ENCODE measurements around the gene THAP11. TPM values are rescaled to one million over a fixed set of nuclear protein-coding genes. Genes with fewer than 3 reads are reported as not detected.
A peak's percentile ranks its signal among the peaks of the same experiment; 100 is the strongest.

Gene THAP11
- total and polyA plus RNA-seq, 2 of the 4 experiments (the other 2 are of a cell fraction), result 13.3 to 14.5 TPM

DNA sequence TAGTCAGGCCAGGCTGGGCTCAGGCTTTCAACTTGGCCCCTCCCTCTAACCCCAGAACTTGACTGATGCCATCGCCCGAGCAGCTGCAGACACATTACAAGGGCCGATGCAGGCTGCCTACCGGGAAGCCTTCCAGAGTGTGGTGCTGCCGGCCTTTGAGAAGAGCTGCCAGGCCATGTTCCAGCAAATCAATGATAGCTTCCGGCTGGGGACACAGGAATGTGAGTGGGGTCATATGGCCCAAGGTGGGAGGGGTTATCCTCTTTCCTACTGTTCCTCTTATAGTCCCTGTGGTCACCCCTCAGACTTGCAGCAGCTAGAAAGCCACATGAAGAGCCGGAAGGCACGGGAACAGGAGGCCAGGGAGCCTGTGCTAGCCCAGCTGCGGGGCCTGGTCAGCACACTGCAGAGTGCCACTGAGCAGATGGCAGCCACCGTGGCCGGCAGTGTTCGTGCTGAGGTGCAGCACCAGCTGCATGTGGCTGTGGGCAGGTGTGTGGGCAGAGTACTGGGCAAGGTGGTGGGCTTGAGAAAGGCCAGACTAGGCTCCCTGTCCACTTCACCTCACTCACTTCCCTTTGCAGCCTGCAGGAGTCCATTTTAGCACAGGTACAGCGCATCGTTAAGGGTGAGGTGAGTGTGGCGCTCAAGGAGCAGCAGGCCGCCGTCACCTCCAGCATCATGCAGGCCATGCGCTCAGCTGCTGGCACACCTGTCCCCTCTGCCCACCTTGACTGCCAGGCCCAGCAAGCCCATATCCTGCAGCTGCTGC, 40.4 kb downstream of the THAP11 start (continued):
- TF ChIP-seq MAFK (IDR thresholded peaks at IDR 0.05; ENCODE audit: low read depth, low read length), result no peak

- no peak overlapping the region for H3K27ac ChIP-seq (ENCODE audit: insufficient read depth, low read length)
- peak overlapping the region; percentile 45 for H2AK9ac ChIP-seq (replicated peaks; ENCODE audit: low read depth, low read length, poor library complexity)
- H4K91ac ChIP-seq (ENCODE audit: insufficient read depth, low read depth, low read length), result no peak overlapping the region
- no peak overlapping the region for H3K4me2 ChIP-seq (ENCODE audit: low read depth, low read length)
- H2AFZ ChIP-seq (replicated peaks; ENCODE audit: low read length, poor library complexity), result peak overlapping the region; percentile 38
- H2BK20ac ChIP-seq (ENCODE audit: low read depth, low read length), result no peak overlapping the region
- H3K79me1 ChIP-seq (ENCODE audit: low read depth in 1 of 2, low read length in 2 of 2), result peaks cover 0 to 5% of the 10 kb centered on the region in 2 experiments; a peak in 2 of 4 replicates
- no peak overlapping the region for H2BK5ac ChIP-seq (ENCODE audit: low read depth, low read length, poor library complexity, severe bottlenecking)
- H2BK15ac ChIP-seq (ENCODE audit: low read depth, low read length), result no peak overlapping the region
- H4K20me1 ChIP-seq (ENCODE audit: insufficient read depth, low read length), result peaks cover 32% of the 10 kb centered on the region
- in situ Hi-C loops (cut with MboI; ENCODE audit: low sequenced_read_pairs) (no loop called here), dilution Hi-C loops (cut with HindIII; ENCODE audit: low sequenced_read_pairs, unreplicated experiment) (no loop called here), intact Hi-C loops (cut with micrococcal nuclease) (loop anchor here (1.0 kb wide), 1 partner anchor 45 kb away; no protein-coding TSS in a partner anchor)
- no peak overlapping the region for H3K18ac ChIP-seq (ENCODE audit: low read depth, low read length)
- H3K9me1 ChIP-seq (ENCODE audit: insufficient read depth, low read length), result no peaks in the 10 kb centered on the region
- no TSS peak for BruUV-seq (replicated peaks)
- no peak overlapping the region for H3K14ac ChIP-seq (replicated peaks; ENCODE audit: low read depth, low read length)
- no peak overlapping the region for H2AK5ac ChIP-seq (ENCODE audit: low read depth, low read length)
- H3K56ac ChIP-seq (ENCODE audit: extremely low read depth, insufficient read depth, low read length), result no peak overlapping the region
- H3K27me3 ChIP-seq (ENCODE audit: control insufficient read depth, insufficient read depth, low read length), result no peaks in the 10 kb centered on the region
- peaks cover 60% of the 10 kb centered on the region for H3K36me3 ChIP-seq (ENCODE audit: control insufficient read depth, insufficient read depth, low read length)
- H4K8ac ChIP-seq (ENCODE audit: low read depth in 2 of 2, low read length in 2 of 2), result no peak overlapping the region
- CTCF ChIA-PET, result interaction anchor here (0.6 to 1.9 kb wide), 8 partner anchors 8 to 191 kb away, joined by 3 to 14 read pairs (median 4); partner anchors contain the start of gene PSKH1
- 85% methylated on average over 2 of the region's 6 CpGs; no CpG with 5 or more reads in 1 of the 2 experiments for WGBS, 2 experiments (ENCODE audit: extremely low coverage in 2 of 2, insufficient read length in 1 of 2)
- DNase-seq (no peak), ATAC-seq (ENCODE audit: low read depth) (no peak)
- no peak overlapping the region for H2BK120ac ChIP-seq (ENCODE audit: low read depth, low read length)
- H3K4me1 ChIP-seq (ENCODE audit: control insufficient read depth, insufficient read depth, low read length), result peaks cover 4% of the 10 kb centered on the region; the same call in 1 of the 2 replicates
- H3K4ac ChIP-seq (ENCODE audit: low read depth, low read length), result no peak overlapping the region
- H3K9me3 ChIP-seq (ENCODE audit: control insufficient read depth, insufficient read depth, low read length), result no peaks in the 10 kb centered on the region
- no peak overlapping the region for H3K23ac ChIP-seq (ENCODE audit: low read depth, low read length)
- no peak overlapping the region for H3K4me3 ChIP-seq (ENCODE audit: insufficient read depth, low read depth, low read length)
- POLR2A ChIA-PET (ENCODE audit: unreplicated experiment), result no interaction called here
- no peak overlapping the region for H3K9ac ChIP-seq (ENCODE audit: low read depth, low read length)
- no peak overlapping the region for H4K5ac ChIP-seq (ENCODE audit: low read depth, low read length)
- TF ChIP-seq BHLHE40 (IDR thresholded peaks at IDR 0.05; ENCODE audit: low read depth, low read length) (no peak), CTCF (conservative IDR thresholded peaks at IDR 0.05; ENCODE audit: low read depth, low read length) (no peak), CEBPB (IDR thresholded peaks at IDR 0.05; ENCODE audit: low read depth, low read length) (no peak), CHD1 (IDR thresholded peaks at IDR 0.05; ENCODE audit: low read depth, low read length) (no peak), RFX5 (IDR thresholded peaks at IDR 0.05; ENCODE audit: low read depth, low read length) (no peak), FOS (IDR thresholded peaks at IDR 0.05; ENCODE audit: low read depth, low read length) (no peak), MAZ (IDR thresholded peaks at IDR 0.05; ENCODE audit: borderline replicate concordance, low read depth, low read length) (no peak)
- TF ChIP-seq, protein P1, sequence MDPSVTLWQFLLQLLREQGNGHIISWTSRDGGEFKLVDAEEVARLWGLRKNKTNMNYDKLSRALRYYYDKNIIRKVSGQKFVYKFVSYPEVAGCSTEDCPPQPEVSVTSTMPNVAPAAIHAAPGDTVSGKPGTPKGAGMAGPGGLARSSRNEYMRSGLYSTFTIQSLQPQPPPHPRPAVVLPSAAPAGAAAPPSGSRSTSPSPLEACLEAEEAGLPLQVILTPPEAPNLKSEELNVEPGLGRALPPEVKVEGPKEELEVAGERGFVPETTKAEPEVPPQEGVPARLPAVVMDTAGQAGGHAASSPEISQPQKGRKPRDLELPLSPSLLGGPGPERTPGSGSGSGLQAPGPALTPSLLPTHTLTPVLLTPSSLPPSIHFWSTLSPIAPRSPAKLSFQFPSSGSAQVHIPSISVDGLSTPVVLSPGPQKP (IDR thresholded peaks at IDR 0.05; ENCODE audit: borderline replicate concordance, low read depth, low read length), result no peak
- TF ChIP-seq, protein P2, sequence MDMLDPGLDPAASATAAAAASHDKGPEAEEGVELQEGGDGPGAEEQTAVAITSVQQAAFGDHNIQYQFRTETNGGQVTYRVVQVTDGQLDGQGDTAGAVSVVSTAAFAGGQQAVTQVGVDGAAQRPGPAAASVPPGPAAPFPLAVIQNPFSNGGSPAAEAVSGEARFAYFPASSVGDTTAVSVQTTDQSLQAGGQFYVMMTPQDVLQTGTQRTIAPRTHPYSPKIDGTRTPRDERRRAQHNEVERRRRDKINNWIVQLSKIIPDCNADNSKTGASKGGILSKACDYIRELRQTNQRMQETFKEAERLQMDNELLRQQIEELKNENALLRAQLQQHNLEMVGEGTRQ (IDR thresholded peaks at IDR 0.05; ENCODE audit: low read depth, low read length), result no peak
These were observed 41.2 kb downstream of the THAP11 start for GRCh38 chr16:67883146-67883871.
